Left lung (tissue), 10 donors: Measurements from ENCODE around the gene BACE2. TPM values are rescaled to one million over a fixed set of nuclear protein-coding genes. Genes with fewer than 3 reads are reported as not detected.

Experiments used
- ATAC-seq: fragments of 200-7000 bp; cut with Tn5 transposase; one replicate; pipeline ENCODE4 v1.9.1; 2020; ENCODE audit warnings: moderate library complexity
- DNase-seq, 4 donors: peaks; one replicate each; pipeline ENCODE4 v3.0.0-alpha.2; 2013 to 2020
- H3K27ac ChIP-seq, 2 donors: fragments of 200-600 bp; sonication (generic) in 1 of 2; one replicate each; pipeline versions ENCODE4 v1.5.0 to v1.8.0; 2020 to 2021
- H3K27me3 ChIP-seq, 2 donors: fragments of 200-600 bp; sonication (generic) in 1 of 2; one replicate each; pipeline versions ENCODE4 v1.5.0 to v1.8.0; 2020 to 2021
- H3K36me3 ChIP-seq, 2 donors: fragments of 200-600 bp; sonication (generic) in 1 of 2; one replicate each; pipeline versions ENCODE4 v1.5.0 to v1.8.0; 2020 to 2021
- H3K4me1 ChIP-seq, 2 donors: fragments of 200-600 bp; one replicate each; pipeline ENCODE4 v1.8.0; 2021
- H3K4me3 ChIP-seq, 2 donors: fragments of 200-600 bp; sonication (generic) in 1 of 2; one replicate each; pipeline versions ENCODE4 v1.5.0 to v1.8.0; 2020 to 2021; ENCODE audit warnings: mild to moderate bottlenecking in 1 of 2
- H3K9me3 ChIP-seq, 2 donors: fragments of 200-600 bp; sonication (generic) in 1 of 2; one replicate each; pipeline versions ENCODE4 v1.5.0 to v1.8.0; 2020 to 2021
- CTCF ChIP-seq, 2 donors: fragments of 200-600 bp; sonication (generic) in 1 of 2; IDR thresholded peaks; one replicate each; pipeline versions ENCODE4 v1.5.0 to v1.8.0; 2021; ENCODE audit warnings: antibody characterized with exemption in 2 of 2
- intact Hi-C, 2 donors: fragments of 100-400 bp; cut with DNase I; formaldehyde crosslinking; loops; one replicate each; pipeline versions ENCODE4 v1.11.2 to v1.14.2; 2022
- polyA plus RNA-seq, 6 donors: library from polyadenylated mRNA; unstranded; fragments of 120-200 nt; gene quantifications; one replicate each; pipeline ENCODE4 v1.2.1, GENCODE V29; 2013; ENCODE audit not compliant: insufficient read length in 6 of 6
- total RNA-seq, 2 donors: library from RNA; stranded (reverse); fragmentation: NEBNext Ultra II Directional; extraction: Animal tissue kit (Norgen Biotek cat#: 25700); gene quantifications; one replicate each; pipeline ENCODE4 v1.2.1, GENCODE V29; 2021
- donor health status: DM: no; HTN: yes; CAD: no.
- donor health status: DM: no; HTN: no; CAD: no.

The BACE2 gene
- total and polyA plus RNA-seq, 8 donors = 29.2 to 44.6 (median 35.0) TPM

GRCh38 chr21:41175080-41175479 is 7.1 kb downstream of the BACE2 start:
- no peak overlapping the region for H3K4me3 ChIP-seq
- H3K27ac ChIP-seq = no peak overlapping the region
- no peak for ATAC-seq
- no peak for TF ChIP-seq CTCF (IDR thresholded peaks at IDR 0.05)
- H3K9me3 ChIP-seq = no peaks in the 10 kb centered on the region
- peaks cover 0 to 9% of the 10 kb centered on the region in 2 donors for H3K4me1 ChIP-seq
- no peaks in the 10 kb centered on the region for H3K36me3 ChIP-seq
- H3K27me3 ChIP-seq = peaks cover 0 to 10% of the 10 kb centered on the region in 2 donors
- intact Hi-C loops = no loop called here
- DNase-seq = no peak

DNA sequence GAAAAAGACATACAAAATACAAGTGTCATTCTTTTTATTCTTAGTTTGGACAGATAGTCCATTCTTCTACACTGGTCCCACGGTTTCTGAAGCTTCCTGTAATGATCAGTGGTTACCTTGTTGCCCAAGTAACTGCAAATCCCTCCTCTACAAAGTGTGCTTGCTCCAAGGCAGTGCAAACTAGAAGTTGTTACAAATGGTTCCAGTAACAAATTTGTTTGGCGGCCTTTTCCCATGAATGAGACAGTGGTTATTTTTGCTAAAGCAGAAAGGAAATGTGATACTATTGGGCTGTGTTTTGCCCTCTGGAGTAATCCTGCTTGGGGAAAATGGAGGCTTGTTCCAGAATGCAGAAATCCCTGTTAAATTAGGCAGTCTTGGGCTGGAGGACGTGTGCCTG is 8.9 kb downstream of the BACE2 start:
- no peaks in the 10 kb centered on the region for H3K4me1 ChIP-seq
- H3K36me3 ChIP-seq = no peaks in the 10 kb centered on the region
- no peak for TF ChIP-seq CTCF (IDR thresholded peaks at IDR 0.05)
- no peak overlapping the region for H3K27ac ChIP-seq
- no peak for ATAC-seq
- H3K4me3 ChIP-seq = no peak overlapping the region
- H3K27me3 ChIP-seq = no peaks in the 10 kb centered on the region
- no peak for DNase-seq
- H3K9me3 ChIP-seq = no peaks in the 10 kb centered on the region
- intact Hi-C loops = no loop called here

GRCh38 chr21:41180752-41181151 is 12.8 kb downstream of the BACE2 start:
- H3K36me3 ChIP-seq = no peaks in the 10 kb centered on the region
- H3K9me3 ChIP-seq = no peaks in the 10 kb centered on the region
- no peak for DNase-seq
- no peak for ATAC-seq
- H3K27me3 ChIP-seq = no peaks in the 10 kb centered on the region
- no peak overlapping the region for H3K27ac ChIP-seq
- intact Hi-C loops = no loop called here
- TF ChIP-seq CTCF (IDR thresholded peaks at IDR 0.05) = no peak
- no peaks in the 10 kb centered on the region for H3K4me1 ChIP-seq
- no peak overlapping the region for H3K4me3 ChIP-seq

GRCh38 chr21:41182547-41182946 is 14.6 kb downstream of the BACE2 start:
- Histone ChIP-seq H3K4me3 (no peak overlapping the region), H3K4me1 (no peaks in the 10 kb centered on the region), H3K36me3 (no peaks in the 10 kb centered on the region), H3K27me3 (no peaks in the 10 kb centered on the region), H3K27ac (no peak overlapping the region), H3K9me3 (no peaks in the 10 kb centered on the region)
- DNase-seq (no peak), ATAC-seq (no peak)
- TF ChIP-seq CTCF (IDR thresholded peaks at IDR 0.05) = no peak
- intact Hi-C loops = no loop called here

GRCh38 chr21:41183575-41183974 is 15.6 kb downstream of the BACE2 start:
- Histone ChIP-seq H3K4me1 (no peaks in the 10 kb centered on the region), H3K4me3 (no peak overlapping the region), H3K36me3 (no peaks in the 10 kb centered on the region), H3K27ac (no peak overlapping the region), H3K9me3 (peaks cover 0 to 1% of the 10 kb centered on the region in 2 donors), H3K27me3 (no peaks in the 10 kb centered on the region)
- TF ChIP-seq CTCF (IDR thresholded peaks at IDR 0.05) = no peak
- ATAC-seq (no peak), DNase-seq (no peak)
- intact Hi-C loops = no loop called here
